Gastroesophageal sphincter (tissue), 4 donors: ENCODE measurements around the gene ITGA5. TPM values are rescaled to one million over a fixed set of nuclear protein-coding genes. Genes with fewer than 3 reads are reported as not detected.
A peak's percentile ranks its signal among the peaks of the same experiment; 100 is the strongest.

Experiments used
- ATAC-seq: fragments of 150-250 bp; one replicate; pipeline ENCODE4 v1.9.1; 2016; ENCODE audit warnings: mild to moderate bottlenecking, moderate library complexity
- H3K27ac ChIP-seq, 4 donors: fragments of 200-600 bp; sonication (generic) in 3 of 4; 1 replicate in 3 of 4; 2 replicates in 1 of 4; pipeline ENCODE4 v1.5.1; 2016 to 2019
- H3K27me3 ChIP-seq: fragments of 200-600 bp; sonication (generic); one replicate; pipeline ENCODE4 v1.5.1; 2019
- H3K36me3 ChIP-seq, 2 donors: fragments of 200-600 bp; sonication (generic); one replicate each; pipeline ENCODE4 v1.5.1; 2019; ENCODE audit warnings: control low read depth in 1 of 2
- H3K4me1 ChIP-seq, 3 donors: fragments of 200-600 bp; sonication (generic); 1 replicate in 2 of 3; 2 replicates in 1 of 3; pipeline ENCODE4 v1.5.1; 2016 to 2019; ENCODE audit warnings: control low read depth in 2 of 3
- H3K4me3 ChIP-seq, 2 donors: fragments of 200-600 bp; sonication (generic); one replicate each; pipeline ENCODE4 v1.5.1; 2019; ENCODE audit warnings: mild to moderate bottlenecking in 1 of 2, moderate library complexity in 1 of 2
- H3K9me3 ChIP-seq, 3 donors: fragments of 200-600 bp; sonication (generic); one replicate each; pipeline ENCODE4 v1.5.1; 2017 to 2019; ENCODE audit warnings: control low read depth in 2 of 3
- EP300 ChIP-seq: sonication (generic); formaldehyde crosslinking; IDR thresholded peaks from one replicate; pipeline ENCODE4 v1.6.1; 2017; ENCODE audit warnings: antibody characterized with exemption, mild to moderate bottlenecking
- POLR2A ChIP-seq, 2 donors: fragments of 450-650 bp; IDR thresholded peaks; one replicate each; pipeline ENCODE4 v1.6.1; 2017; ENCODE audit warnings: antibody characterized with exemption in 2 of 2, mild to moderate bottlenecking in 2 of 2, moderate library complexity in 1 of 2
- POLR2AphosphoS5 ChIP-seq: sonication (generic); formaldehyde crosslinking; IDR thresholded peaks from one replicate; pipeline ENCODE4 v1.6.1; 2017; ENCODE audit warnings: antibody characterized with exemption
- WGBS, 2 donors: methylation state at CpG; one replicate each; pipeline ENCODE4 v1.1.5; 2018; ENCODE audit warnings: low coverage in 1 of 2; 5-methylcytosine and 5-hydroxymethylcytosine counted together
- total RNA-seq, 4 donors: library from RNA; depleted of rRNA; stranded (reverse); fragments of >200 nt; gene quantifications; one replicate each; pipeline ENCODE4 v1.1.0, GENCODE V29; 2016
- TF ChIP-seq, protein P1 (sequence below), 4 experiments: fragments of 200-600 bp in 2 of 4; fragments of 450-650 bp in 2 of 4; sonication (generic) in 1 of 4; IDR thresholded peaks; one replicate each; pipeline ENCODE4 v1.5.1; 2017 to 2019; ENCODE audit warnings: antibody characterized with exemption in 4 of 4, mild to moderate bottlenecking in 2 of 4, moderate library complexity in 2 of 4

ITGA5 gene
- total RNA-seq, 4 donors from 2014 or later: 141 to 908 (median 220) TPM

DNA sequence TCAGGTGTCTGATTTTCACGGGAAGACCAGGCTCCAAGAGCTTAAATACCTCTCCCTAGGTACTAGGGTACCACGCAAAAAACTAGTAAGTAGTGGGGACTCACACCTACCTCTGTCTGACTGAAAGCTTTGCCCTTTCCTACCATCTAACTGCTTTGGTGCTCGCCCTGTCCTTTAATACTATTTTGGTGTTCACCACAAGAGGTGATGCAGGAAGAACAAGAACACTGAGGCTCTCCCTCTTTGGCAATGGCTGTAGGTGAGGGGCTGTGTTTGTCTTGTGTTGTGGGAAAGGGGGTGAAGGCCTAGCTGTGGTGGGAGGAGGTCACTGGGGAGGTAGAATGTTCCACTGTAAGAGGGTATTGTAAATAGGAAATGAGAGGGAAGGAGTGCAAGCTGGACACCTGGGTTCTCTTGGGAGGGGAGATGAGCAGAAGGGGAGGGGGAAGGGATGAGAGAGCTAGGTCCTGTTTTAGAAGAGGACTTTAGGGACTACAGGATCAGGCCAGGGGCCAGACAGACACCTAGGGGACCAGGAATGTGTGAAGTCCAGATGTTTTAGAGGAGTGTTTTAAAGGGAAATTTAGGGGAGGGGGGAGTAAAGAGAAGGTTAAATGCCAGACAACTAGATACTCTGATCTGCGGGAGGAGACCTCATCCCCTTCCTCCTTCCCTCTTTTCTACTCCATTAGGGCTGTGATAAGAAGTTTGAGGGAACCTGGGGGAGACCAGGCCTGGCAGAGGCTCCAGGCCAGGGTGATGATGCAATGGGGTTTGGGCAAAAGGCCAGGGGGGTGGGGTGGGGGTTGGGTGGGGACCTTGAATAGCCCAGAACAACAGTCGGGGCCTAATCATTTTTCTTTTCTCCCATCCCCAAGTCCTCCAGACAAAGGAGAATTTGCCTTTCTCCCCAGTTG lies 2.1 kb downstream of the ITGA5 start:
- ATAC-seq: no peak
- H3K4me3 ChIP-seq: peak overlapping the region; percentile 82 to 99
- TF ChIP-seq EP300: no peak
- no peak for TF ChIP-seq POLR2AphosphoS5
- no peak for TF ChIP-seq POLR2A (IDR thresholded peaks at IDR 0.05)
- TF ChIP-seq, protein P1, sequence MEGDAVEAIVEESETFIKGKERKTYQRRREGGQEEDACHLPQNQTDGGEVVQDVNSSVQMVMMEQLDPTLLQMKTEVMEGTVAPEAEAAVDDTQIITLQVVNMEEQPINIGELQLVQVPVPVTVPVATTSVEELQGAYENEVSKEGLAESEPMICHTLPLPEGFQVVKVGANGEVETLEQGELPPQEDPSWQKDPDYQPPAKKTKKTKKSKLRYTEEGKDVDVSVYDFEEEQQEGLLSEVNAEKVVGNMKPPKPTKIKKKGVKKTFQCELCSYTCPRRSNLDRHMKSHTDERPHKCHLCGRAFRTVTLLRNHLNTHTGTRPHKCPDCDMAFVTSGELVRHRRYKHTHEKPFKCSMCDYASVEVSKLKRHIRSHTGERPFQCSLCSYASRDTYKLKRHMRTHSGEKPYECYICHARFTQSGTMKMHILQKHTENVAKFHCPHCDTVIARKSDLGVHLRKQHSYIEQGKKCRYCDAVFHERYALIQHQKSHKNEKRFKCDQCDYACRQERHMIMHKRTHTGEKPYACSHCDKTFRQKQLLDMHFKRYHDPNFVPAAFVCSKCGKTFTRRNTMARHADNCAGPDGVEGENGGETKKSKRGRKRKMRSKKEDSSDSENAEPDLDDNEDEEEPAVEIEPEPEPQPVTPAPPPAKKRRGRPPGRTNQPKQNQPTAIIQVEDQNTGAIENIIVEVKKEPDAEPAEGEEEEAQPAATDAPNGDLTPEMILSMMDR (IDR thresholded peaks at IDR 0.05): no peak
- H3K27ac ChIP-seq: peak overlapping the region; percentile 82 to 97 (median 92)
- peaks cover 0 to 5% of the 10 kb centered on the region in 2 donors for H3K36me3 ChIP-seq
- WGBS, 2 donors: 10 to 11% methylated on average over 2 to 3 of the region's 5 CpGs
- no peaks in the 10 kb centered on the region for H3K27me3 ChIP-seq
- H3K9me3 ChIP-seq: no peaks in the 10 kb centered on the region
- H3K4me1 ChIP-seq: peaks cover 0 to 85% (median 25%) of the 10 kb centered on the region in 3 donors

DNA sequence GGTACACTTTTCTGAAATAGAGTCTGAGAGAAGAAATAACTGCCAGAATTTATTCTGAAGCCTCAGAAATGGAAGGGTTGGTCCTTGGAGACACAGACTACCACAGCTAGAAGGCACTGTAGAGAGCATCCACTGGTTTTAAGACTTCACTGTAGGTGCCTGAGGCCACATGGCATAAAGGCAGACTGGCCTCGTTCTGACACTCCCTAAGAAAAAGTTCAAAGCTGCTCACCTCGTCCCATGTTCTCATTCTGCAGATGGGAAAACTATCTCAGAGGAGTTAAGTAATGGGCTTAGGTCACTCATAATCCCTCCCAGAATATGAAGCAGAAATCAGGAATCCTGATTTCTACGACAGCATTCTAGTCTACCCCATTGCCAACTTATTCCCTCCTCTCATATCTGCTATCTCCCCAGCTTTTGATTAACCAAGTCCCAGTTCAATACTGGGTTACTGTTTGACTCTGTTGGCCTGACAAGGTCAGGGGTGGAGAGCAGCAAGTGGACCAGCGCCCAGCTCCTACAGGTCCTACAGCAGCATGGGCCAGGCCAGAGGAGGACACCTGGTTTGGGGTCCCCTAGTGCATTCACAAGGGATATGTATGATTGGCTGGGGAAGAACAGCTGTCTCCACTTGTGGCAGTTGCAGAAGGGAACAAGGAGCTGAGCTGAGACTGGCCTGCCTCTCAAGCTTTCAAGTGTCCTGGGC lies 3.7 kb downstream of the ITGA5 start:
- Histone ChIP-seq H3K27ac (peak overlapping the region in 3 of 4 donors; percentile 58 to 97 (median 95)), H3K27me3 (no peaks in the 10 kb centered on the region), H3K9me3 (no peaks in the 10 kb centered on the region), H3K36me3 (peaks cover 0 to 20% of the 10 kb centered on the region in 2 donors), H3K4me1 (peaks cover 0 to 85% (median 36%) of the 10 kb centered on the region in 3 donors), H3K4me3 (peak overlapping the region in 1 of 2 donors; percentile 99)
- no peak for ATAC-seq
- TF ChIP-seq POLR2AphosphoS5: no peak
- TF ChIP-seq, protein P1 (IDR thresholded peaks at IDR 0.05): peak in 1 of 4 experiments; percentile 21
- 28% methylated on average over 3 of the region's 4 CpGs for WGBS, 2 donors

DNA sequence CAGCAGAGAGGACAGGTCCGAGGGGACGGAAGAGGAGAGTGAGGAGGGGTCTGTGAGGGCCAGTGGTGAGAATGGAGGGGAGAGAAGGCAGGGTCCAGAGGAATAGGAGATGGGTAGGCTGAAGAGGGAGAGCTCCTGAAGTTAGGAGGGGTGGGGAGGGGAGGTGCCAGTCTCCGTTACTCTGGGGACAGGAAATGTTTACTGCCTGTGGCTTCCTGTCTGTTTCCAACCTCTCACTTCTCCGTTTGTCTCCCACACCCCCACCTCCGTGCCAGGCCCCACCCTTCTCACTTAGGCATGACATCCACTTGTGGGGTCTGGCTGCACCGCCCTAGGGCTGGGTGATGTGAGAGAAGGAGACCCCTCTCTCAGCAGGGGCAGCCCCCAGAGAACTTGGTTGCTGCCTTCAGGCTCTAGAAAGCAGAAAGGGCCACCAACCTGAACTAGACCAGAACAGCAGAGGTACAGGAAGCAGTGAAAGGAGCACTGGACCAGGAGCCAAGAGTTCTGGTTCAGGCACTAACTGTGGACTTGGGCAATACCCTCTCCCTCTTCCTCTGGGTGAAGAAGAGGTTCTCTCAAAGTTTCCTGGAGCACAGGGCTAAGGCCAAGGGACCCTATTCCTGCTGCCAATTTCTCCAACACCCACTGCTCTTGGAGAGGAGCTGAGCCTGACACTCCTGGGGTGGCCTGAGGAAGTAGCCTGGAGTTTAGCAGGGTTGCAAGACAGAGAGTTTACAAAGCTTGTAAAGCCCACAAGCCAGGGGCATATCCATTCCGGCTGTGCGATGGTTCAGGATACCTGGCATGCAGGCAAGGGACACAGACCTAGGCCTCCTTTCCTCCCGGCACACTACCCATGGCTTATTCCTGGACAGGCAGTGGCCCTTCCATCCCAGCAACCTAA lies 5.5 kb downstream of the ITGA5 start:
- Histone ChIP-seq H3K4me1 (peaks cover 0 to 94% (median 36%) of the 10 kb centered on the region in 3 donors), H3K9me3 (no peaks in the 10 kb centered on the region), H3K4me3 (peak overlapping the region; percentile 19 to 99), H3K27ac (peak overlapping the region; percentile 32 to 97 (median 86)), H3K36me3 (peaks cover 0 to 39% of the 10 kb centered on the region in 2 donors), H3K27me3 (no peaks in the 10 kb centered on the region)
- ATAC-seq: peak; percentile 33
- WGBS, 2 donors: 35 to 36% methylated on average over 3 to 7 of the region's 9 CpGs
- TF ChIP-seq EP300 (no peak), POLR2AphosphoS5 (no peak), POLR2A (IDR thresholded peaks at IDR 0.05) (no peak)
- TF ChIP-seq, protein P1 (IDR thresholded peaks at IDR 0.05): no peak

DNA sequence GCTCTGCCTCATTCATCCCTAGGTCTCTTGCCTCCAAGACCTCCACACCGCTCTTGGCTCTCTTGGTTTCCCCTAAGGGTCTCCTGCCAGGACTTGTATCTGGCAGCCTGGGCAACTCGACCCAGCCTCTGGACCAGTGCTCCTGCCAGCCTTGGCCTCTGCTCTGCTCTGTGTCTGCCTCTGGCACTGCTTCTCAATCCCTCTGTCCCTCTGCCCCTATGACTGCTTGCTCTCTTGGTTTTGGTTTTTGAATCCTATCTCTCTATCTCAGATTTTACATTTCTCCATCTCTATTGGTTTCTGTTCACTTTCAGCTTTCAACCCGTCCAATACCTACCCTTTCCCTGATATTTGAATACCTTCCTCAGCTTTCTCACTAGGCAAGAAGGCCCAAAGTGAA lies 6.3 kb downstream of the ITGA5 start:
- H3K9me3 ChIP-seq: no peaks in the 10 kb centered on the region
- ATAC-seq: no peak
- peaks cover 0 to 100% (median 36%) of the 10 kb centered on the region in 3 donors for H3K4me1 ChIP-seq
- 11 to 43% methylated on average over 2 to 3 of the region's 3 CpGs for WGBS, 2 donors
- TF ChIP-seq EP300 (no peak), POLR2A (IDR thresholded peaks at IDR 0.05) (no peak), POLR2AphosphoS5 (no peak)
- TF ChIP-seq, protein P1 (IDR thresholded peaks at IDR 0.05): no peak
- peak overlapping the region; percentile 3 to 97 (median 86) for H3K27ac ChIP-seq
- peak overlapping the region; percentile 19 to 99 for H3K4me3 ChIP-seq
- no peaks in the 10 kb centered on the region for H3K27me3 ChIP-seq
- peaks cover 0 to 46% of the 10 kb centered on the region in 2 donors for H3K36me3 ChIP-seq
